Sciatic nerve (tissue), 2 donors: ENCODE measurements around the gene PAX5. TPM values are rescaled to one million over a fixed set of nuclear protein-coding genes. Genes with fewer than 3 reads are reported as not detected.

ENCODE experiments used
- ATAC-seq: fragments of 200-7000 bp; cut with Tn5 transposase; one replicate; pipeline ENCODE4 v1.9.1; 2020; ENCODE audit warnings: mild to moderate bottlenecking, moderate library complexity
- DNase-seq: peaks from one replicate; pipeline ENCODE4 v3.0.0-alpha.2; 2020; ENCODE audit warnings: low spot score
- intact Hi-C: fragments of 100-400 bp; cut with DNase I; formaldehyde crosslinking; loops from one replicate; pipeline ENCODE4 v1.14.2; 2022
- total RNA-seq: library from RNA; stranded (reverse); fragmentation: NEBNext Ultra II Directional; extraction: Animal tissue kit (Norgen Biotek cat#: 25700); gene quantifications from one replicate; pipeline ENCODE4 v1.2.1, GENCODE V29; 2021
- donor health status: DM: no; HTN: no; CAD: no.
- donor health status: DM: no; HTN: no; CAD: no.

The PAX5 gene
- total RNA-seq, 1 donor from 2014 or later, result 1.2 TPM

- intact Hi-C loops, result no loop called here
- DNase-seq, result no peak
- no peak for ATAC-seq
These were observed 109.2 kb downstream of the PAX5 start for GRCh38 chr9:36924757-36925432.

- no peak for DNase-seq
- no peak for ATAC-seq
- intact Hi-C loops, result no loop called here
These were observed 110.0 kb downstream of the PAX5 start for GRCh38 chr9:36924071-36924470.

GRCh38 chr9:36923025-36923625 is 110.9 kb downstream of the PAX5 start:
- DNase-seq, result no peak
- ATAC-seq, result no peak
- intact Hi-C loops, result no loop called here

DNA sequence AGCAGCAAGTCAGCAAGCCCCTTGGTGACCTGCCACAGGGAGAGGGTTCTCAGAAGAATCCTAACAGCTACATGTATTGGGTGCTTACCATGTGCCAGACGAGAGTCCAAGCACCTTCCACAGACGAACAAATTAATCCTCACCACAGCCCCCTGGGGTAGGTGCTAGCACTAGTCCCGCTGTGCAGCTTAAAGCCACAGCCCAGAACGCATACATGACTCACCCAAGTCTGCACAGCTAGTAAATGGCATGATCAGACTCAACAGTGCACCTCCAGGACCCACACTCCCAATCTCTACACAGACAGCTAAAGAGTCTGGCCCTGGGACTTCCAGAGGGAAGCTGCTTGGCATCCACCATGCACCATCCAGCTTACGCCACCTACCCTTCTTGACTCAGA is 111.5 kb downstream of the PAX5 start:
- DNase-seq (no peak), ATAC-seq (no peak)
- intact Hi-C loops, result no loop called here

DNA sequence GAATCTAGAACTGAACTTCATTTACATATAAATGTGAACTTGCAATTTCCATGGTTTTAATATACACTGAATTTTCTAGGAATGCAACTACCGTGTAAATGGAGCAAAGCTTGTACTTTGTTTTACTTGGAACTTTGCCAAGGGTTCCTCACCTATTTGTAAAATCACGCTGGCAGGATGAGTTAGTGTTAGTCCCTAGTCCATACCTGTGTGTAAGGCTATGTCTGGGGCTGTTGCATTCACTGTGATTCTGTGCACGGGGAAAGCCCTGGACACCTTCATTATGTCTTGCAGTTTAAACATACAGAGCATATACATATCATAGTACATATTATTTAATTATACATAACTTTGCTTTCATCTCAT is 119.9 kb downstream of the PAX5 start:
- ATAC-seq (no peak), DNase-seq (no peak)
- intact Hi-C loops, result no loop called here

- intact Hi-C loops, result no loop called here
These were observed 120.5 kb downstream of the PAX5 start for GRCh38 chr9:36913393-36914211.

GRCh38 chr9:36912620-36913019 is 121.4 kb downstream of the PAX5 start:
- intact Hi-C loops, result no loop called here
- ATAC-seq (no peak), DNase-seq (no peak)

More at GRCh38 chr9:36913393-36914211, 120.5 kb downstream of the PAX5 start:
- ATAC-seq (no peak), DNase-seq (no peak)

GRCh38 chr9:36911601-36912412 is 122.3 kb downstream of the PAX5 start:
- intact Hi-C loops, result no loop called here
- no peak for DNase-seq
- ATAC-seq, result no peak

GRCh38 chr9:36911037-36911436 is 123.0 kb downstream of the PAX5 start:
- DNase-seq (no peak), ATAC-seq (no peak)
- intact Hi-C loops, result no loop called here

DNA sequence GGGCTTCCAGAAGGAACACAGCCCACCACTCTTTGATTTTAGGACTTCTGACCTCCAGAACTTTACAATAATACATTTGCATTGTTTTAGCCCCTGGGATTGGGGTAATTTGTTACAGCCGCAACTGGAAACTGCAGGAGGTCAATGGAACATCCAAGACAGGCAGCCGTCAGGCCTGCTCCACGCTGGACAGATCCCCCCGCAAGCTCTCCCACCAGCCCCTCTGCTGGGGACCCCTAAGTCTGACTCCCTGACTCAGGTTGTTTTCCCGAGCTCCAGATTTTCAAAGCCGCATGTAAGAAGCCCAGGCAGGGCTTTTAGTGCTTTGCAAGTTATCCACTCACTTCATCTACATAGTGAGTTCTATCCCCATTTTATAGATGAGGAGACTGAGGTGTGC is 127.6 kb downstream of the PAX5 start:
- intact Hi-C loops, result no loop called here
- DNase-seq (no peak), ATAC-seq (no peak)

DNA sequence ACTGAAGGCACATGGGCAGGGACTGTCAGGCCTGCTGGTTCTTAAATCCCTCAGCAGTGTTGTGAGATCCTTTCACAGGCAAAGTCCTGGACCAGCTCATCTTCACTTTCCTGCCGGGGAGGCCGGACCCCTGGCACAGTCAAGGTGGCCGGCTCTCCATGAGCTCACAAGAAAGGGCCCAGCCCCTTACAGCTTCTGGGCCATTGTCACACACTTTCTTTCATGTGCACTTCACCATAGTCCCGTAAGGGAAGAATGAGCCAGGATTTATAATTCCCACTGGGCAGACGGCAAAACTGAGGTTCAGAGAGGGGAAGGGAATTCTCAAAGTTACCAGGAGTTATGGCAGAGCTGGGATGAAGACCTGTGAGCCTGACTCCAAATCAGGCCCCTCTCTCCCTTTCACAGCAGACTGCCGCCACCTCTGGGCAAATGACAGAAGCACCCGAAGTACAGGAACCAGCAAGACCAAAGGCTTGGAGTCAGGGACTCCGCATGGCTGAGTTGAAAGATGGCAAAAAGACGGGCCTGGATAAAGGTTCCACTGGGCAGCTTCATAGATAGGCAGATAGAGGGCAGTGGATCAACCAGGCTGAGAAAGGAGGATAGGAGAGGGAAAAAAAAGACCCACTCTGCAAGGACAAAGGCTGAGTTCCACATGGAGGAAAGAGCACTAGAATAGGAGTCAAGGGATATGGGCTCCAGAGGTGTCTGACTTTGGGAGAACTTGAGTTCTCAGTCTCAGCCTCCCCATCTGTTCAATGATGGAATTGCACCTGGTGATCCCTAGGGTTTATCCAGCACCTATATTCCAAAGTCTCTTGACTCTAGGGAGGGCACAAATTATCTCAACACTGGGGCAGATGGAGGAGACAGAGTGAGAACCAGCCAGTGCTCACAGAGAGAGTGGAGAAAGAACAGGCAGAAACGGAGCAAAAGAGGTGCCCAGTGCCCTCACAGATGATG is 128.7 kb downstream of the PAX5 start:
- ATAC-seq (no peak), DNase-seq (no peak)
- intact Hi-C loops, result no loop called here

DNA sequence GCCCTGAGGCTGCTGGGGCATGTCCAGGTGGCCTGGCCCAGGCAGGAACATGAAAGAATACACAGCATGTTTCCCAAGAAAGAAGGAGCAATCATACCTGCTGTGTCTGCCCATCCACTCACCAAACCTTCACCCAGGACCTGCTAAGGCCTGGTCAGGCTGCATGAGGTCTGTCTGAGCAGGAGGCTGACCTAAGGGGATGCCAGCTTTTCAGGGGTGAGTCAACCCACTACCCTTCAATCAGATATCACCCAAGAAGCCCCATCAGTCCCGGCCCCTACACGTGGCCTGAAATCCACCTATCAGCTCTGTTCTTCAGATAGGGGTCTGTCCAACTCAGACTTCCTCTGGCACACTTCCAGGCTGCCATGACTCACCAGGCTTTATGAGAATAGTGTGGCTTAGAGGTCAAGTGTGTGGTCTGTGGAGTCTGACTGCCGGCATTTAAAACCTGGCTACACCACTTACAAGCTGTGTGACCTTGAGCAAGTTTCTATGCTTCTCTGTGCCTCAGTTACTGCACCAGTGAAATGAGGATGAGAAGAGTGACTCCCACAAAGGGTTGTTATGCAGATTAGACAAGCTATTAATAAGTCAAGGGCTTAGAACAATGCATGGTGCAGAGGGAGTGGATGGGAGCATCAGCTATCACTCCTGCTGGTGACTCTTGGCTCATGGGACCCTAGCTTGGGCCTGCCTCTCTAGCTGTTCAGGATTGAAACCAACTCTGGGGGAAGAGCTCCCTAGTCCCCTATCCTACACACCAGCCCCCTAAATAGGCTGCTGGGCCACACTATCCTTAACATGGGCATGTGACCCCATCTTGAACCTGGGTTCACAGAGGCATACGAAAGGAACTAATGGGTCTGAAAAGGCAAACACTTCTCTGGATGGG is 130.3 kb downstream of the PAX5 start:
- no peak for DNase-seq
- ATAC-seq, result no peak
- intact Hi-C loops, result no loop called here

DNA sequence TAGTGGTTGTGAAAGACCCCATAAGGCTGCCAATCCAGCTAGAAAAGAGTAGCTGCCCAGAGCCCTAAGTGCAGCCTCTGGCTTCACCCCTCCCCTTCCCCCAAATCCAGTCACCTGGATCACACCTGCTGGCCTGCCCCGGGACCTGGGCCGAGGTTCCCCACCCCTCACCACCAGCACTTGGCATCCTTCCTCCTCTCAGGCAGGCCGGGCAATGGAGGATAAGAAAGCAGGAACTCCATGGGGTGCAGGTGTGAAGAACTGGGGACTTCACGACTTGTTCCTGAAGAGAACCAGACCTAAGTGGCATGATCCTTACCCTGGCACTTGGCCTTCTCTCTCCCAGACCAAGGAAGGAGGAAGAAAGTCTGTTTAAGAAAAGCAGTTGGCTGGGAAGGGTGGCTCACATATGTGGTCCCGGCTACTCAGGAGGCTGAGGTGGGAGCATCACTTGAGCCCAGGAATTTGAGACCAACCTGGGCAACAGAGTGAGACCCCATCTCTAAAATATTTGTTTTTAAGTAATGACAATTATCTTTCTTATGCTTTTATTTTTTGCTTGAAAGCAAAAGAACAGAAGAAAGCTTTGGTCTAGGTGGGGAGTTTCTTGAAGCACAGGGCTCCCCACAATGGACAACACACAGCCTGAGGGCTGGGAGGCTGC is 131.1 kb downstream of the PAX5 start:
- DNase-seq (no peak), ATAC-seq (no peak)
- intact Hi-C loops, result no loop called here

DNA sequence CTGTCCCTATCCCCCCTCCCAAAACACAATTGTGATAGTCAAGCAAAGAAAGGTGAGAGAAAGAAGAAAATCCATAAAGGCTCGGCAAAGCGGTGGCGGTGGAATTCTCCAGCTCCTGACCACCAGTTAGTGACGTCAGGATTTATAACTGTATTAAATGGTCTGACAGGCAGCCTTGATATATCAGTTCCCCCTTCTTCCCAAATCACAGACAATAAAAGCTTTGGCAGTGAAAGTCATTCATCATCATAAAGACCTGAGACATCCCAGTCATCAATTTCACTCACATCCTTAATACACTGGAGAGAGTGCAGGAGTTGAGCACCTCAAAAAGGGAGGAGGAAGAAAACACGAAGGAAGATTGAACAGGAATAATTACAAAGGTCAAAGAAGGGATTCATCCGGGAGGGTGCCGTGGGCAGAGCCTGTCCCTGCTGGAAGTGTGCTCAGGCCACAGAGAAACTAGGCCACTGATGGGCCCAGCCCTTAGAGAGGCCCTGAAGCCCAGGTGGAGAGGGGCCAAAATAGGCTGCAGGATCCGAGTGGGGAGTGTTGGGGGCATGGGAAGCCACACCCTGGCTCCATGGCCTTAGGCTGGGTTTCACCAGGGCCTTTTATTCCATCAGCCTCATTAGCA is 131.9 kb downstream of the PAX5 start:
- ATAC-seq (no peak), DNase-seq (no peak)
- intact Hi-C loops, result no loop called here

- DNase-seq, result no peak
- intact Hi-C loops, result no loop called here
- no peak for ATAC-seq
These were observed 132.5 kb downstream of the PAX5 start for GRCh38 chr9:36901528-36901927.

- intact Hi-C loops, result no loop called here
- no peak for ATAC-seq
- no peak for DNase-seq
These were observed 133.2 kb downstream of the PAX5 start for GRCh38 chr9:36900856-36901220.
